Esophagus muscularis mucosa (tissue), 4 donors: ENCODE results near the gene MUC2. TPM values are rescaled to one million over a fixed set of nuclear protein-coding genes. Genes with fewer than 3 reads are reported as not detected.

Experiments used
- DNase-seq: peaks from one replicate; pipeline ENCODE4 v3.0.0-alpha.2; 2017; ENCODE audit errors: extremely low spot score
- H3K27ac ChIP-seq, 4 donors: fragments of 200-600 bp; sonication (generic); replicated peaks in 1 of 4; 1 replicate in 3 of 4; 2 replicates in 1 of 4; pipeline ENCODE4 v1.5.1; 2016 to 2019; ENCODE audit warnings: mild to moderate bottlenecking in 1 of 4
- H3K27me3 ChIP-seq, 4 donors: fragments of 200-600 bp; sonication (generic); one replicate each; pipeline versions ENCODE4 v1.5.1 to v1.6.0; 2016 to 2019
- H3K36me3 ChIP-seq, 4 donors: fragments of 200-600 bp; sonication (generic); one replicate each; pipeline ENCODE4 v1.5.1; 2016 to 2019
- H3K4me1 ChIP-seq, 4 donors: fragments of 200-600 bp; sonication (generic); one replicate each; pipeline ENCODE4 v1.5.1; 2016 to 2019
- H3K4me3 ChIP-seq, 4 donors: fragments of 200-600 bp; sonication (generic); 1 replicate in 2 of 4; 2 replicates in 2 of 4; pipeline ENCODE4 v1.5.1; 2016 to 2019; ENCODE audit warnings: mild to moderate bottlenecking in 4 of 4, moderate library complexity in 1 of 4
- H3K9me3 ChIP-seq, 4 donors: fragments of 200-600 bp; sonication (generic); 1 replicate in 3 of 4; 2 replicates in 1 of 4; pipeline ENCODE4 v1.5.1; 2016 to 2019
- CTCF ChIP-seq, 3 experiments: fragments of 200-600 bp in 2 of 3; fragments of 450-650 bp in 1 of 3; sonication (generic) in 2 of 3; IDR thresholded peaks; one replicate each; pipeline ENCODE4 v1.5.1; 2017 to 2019; ENCODE audit warnings: antibody characterized with exemption in 3 of 3, mild to moderate bottlenecking in 2 of 3, moderate library complexity in 1 of 3
- EP300 ChIP-seq: sonication (generic); formaldehyde crosslinking; IDR thresholded peaks from one replicate; pipeline ENCODE4 v1.6.1; 2017; ENCODE audit warnings: antibody characterized with exemption
- POLR2A ChIP-seq: fragments of 450-650 bp; IDR thresholded peaks from one replicate; pipeline ENCODE4 v1.6.1; 2017; ENCODE audit warnings: antibody characterized with exemption, moderate library complexity, mild to moderate bottlenecking, low read depth
- POLR2AphosphoS5 ChIP-seq, 2 donors: sonication (generic); formaldehyde crosslinking; IDR thresholded peaks; one replicate each; pipeline ENCODE4 v1.6.1; 2017; ENCODE audit warnings: antibody characterized with exemption in 2 of 2
- WGBS: methylation state at CpG from one replicate; pipeline ENCODE4 v1.1.5; 2018; 5-methylcytosine and 5-hydroxymethylcytosine counted together
- intact Hi-C: fragments of 100-400 bp; cut with DNase I; formaldehyde crosslinking; loops from one replicate; pipeline ENCODE4 v1.15.1; 2023
- total RNA-seq, 4 donors: library from RNA; depleted of rRNA; stranded (reverse); fragments of >200 nt; gene quantifications; one replicate each; pipeline versions ENCODE4 v1.1.0 to v1.2.1, GENCODE V29; 2016

Gene MUC2
- total RNA-seq, 4 donors from 2014 or later, result 0.34 TPM; not detected in 3

DNA sequence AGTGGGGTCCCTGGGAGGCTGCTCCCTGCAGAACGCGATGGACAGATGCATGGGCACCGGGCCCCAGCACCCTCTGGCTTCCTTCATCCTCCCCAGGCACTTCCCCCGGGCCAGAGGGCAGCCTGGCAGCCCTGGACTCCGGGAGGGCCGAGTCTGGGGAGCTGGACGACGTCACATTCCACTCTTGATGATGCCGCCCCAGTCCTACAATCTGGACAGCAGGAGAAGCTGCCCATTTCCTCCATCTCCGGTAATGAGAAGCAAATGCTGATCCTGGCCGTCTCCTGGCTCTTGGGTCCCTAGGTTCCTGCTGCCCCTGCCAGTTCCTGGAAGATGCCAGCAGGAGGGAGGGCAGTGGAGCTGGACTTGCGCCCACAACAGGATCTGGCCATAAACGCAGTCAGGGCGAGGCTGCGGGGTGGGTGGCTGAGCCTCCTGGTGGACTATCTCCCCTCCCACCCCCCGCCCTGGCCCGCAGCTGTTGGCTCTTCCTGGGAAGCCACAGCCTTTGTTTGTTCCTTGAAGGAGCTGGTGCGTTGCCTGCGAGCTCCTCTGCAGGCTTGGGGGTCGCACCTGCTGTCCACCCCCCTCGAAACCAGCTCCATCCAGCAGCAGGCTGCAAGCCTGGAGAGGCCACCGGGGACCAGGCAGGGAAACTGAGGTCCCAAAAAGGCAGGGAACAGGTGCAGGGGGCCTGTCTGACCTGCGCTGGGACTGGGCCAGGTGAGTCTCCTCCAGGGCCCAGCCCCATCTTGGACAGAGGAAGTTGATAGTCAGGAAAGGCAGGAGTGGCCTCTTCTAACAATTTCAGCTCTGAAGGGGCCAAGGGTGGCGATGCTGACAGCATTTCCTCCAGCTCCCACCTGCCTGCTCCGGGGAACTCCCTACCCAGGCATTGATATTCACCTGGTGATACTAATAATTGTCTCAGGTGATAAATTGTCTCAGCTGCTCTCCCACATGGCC is 20.2 kb upstream of the MUC2 start:
- WGBS, result 46% methylated on average over 15 of the region's 25 CpGs
- Histone ChIP-seq H3K27ac (no peak overlapping the region), H3K36me3 (no peaks in the 10 kb centered on the region), H3K27me3 (peaks cover 0 to 83% (median 16%) of the 10 kb centered on the region in 4 donors), H3K4me1 (peaks cover 0 to 10% (median 0%) of the 10 kb centered on the region in 4 donors), H3K9me3 (no peaks in the 10 kb centered on the region), H3K4me3 (no peak overlapping the region)
- intact Hi-C loops, result loop anchor here (5.0 kb wide), 1 partner anchor 152 kb away; no protein-coding TSS in a partner anchor
- no peak for DNase-seq
- no peak for TF ChIP-seq POLR2AphosphoS5 (IDR thresholded peaks at IDR 0.05)
- TF ChIP-seq POLR2A, result no peak
- TF ChIP-seq CTCF (IDR thresholded peaks at IDR 0.05), result no peak
- TF ChIP-seq EP300, result no peak

DNA sequence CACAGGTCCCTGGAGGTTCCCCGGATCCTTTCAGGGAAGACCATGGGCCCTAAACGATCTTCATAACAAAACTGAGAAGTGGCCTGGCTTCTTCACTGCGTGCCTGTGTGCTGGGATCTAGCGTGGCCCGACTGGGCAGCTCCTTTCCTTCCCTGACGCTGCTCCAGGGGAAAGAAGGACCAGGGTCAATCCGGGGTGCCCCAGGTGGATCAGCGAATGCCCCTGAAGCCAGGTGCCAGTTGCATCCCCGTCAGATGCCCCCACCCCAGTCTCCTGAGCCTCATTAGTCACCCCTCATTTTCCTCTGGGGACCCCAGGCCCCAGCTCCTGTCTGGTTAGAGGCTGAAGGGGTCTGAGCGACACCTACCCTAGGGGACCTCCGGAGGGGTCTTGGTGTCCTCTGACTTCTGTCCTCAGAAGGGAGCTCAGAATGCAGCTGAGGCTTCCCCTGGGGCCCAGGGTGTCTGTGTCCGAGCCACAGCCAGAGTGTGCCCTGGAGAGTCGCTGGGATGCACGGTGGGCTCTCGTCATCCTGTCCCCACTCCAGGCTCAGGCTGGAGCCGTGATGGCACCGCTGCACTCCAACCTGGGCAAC is 19.5 kb upstream of the MUC2 start:
- 94% methylated on average over 4 of the region's 17 CpGs for WGBS
- intact Hi-C loops, result no loop called here
- H3K36me3 ChIP-seq, result no peaks in the 10 kb centered on the region
- DNase-seq, result no peak
- H3K9me3 ChIP-seq, result no peaks in the 10 kb centered on the region
- H3K4me1 ChIP-seq, result peaks cover 0 to 10% (median 0%) of the 10 kb centered on the region in 4 donors
- TF ChIP-seq EP300, result no peak
- no peak for TF ChIP-seq CTCF (IDR thresholded peaks at IDR 0.05)
- TF ChIP-seq POLR2A, result no peak
- no peak for TF ChIP-seq POLR2AphosphoS5 (IDR thresholded peaks at IDR 0.05)
- no peak overlapping the region for H3K27ac ChIP-seq
- H3K4me3 ChIP-seq, result no peak overlapping the region
- peaks cover 0 to 83% (median 15%) of the 10 kb centered on the region in 4 donors for H3K27me3 ChIP-seq

- 77% methylated on average over 32 of the region's 46 CpGs for WGBS
- H3K27ac ChIP-seq, result no peak overlapping the region
Measured at GRCh38 chr11:1055990-1056771, 18.5 kb upstream of the MUC2 start.

More at GRCh38 chr11:1055990-1056771, 18.5 kb upstream of the MUC2 start:
- Histone ChIP-seq H3K4me3 (no peak overlapping the region), H3K9me3 (no peaks in the 10 kb centered on the region), H3K27me3 (peaks cover 0 to 75% (median 10%) of the 10 kb centered on the region in 4 donors), H3K4me1 (peaks cover 0 to 4% (median 0%) of the 10 kb centered on the region in 4 donors), H3K36me3 (no peaks in the 10 kb centered on the region)
- intact Hi-C loops, result no loop called here
- no peak for DNase-seq
- no peak for TF ChIP-seq POLR2AphosphoS5 (IDR thresholded peaks at IDR 0.05)
- no peak for TF ChIP-seq POLR2A
- no peak for TF ChIP-seq CTCF (IDR thresholded peaks at IDR 0.05)
- no peak for TF ChIP-seq EP300
